Loucy (cell line): ENCODE results near the gene FRRS1L.

Source experiments
- CTCF ChIP-seq: fragments of 200-600 bp; sonication (generic); conservative IDR thresholded peaks from 2 replicates; pipeline ENCODE4 v1.5.1; 2014; ENCODE audit warnings: mild to moderate bottlenecking, antibody characterized with exemption, low read length
- EZH2phosphoT487 ChIP-seq: fragments of 200-600 bp; IDR thresholded peaks from 2 replicates; pipeline ENCODE4 v1.6.1; 2018; ENCODE audit warnings: antibody characterized with exemption, mild to moderate bottlenecking, moderate library complexity, borderline replicate concordance

GRCh38 chr9:109133533-109133932, 33.5 kb downstream of the FRRS1L start:
- TF ChIP-seq CTCF (no peak), EZH2phosphoT487 (no peak)
